RWPE2 (cell line): ENCODE data around the gene BRMS1.

Source experiments
- ATAC-seq: fragments of 200-7000 bp; cut with Tn5 transposase; 3 replicates; pipeline ENCODE4 v1.9.1; 2021; ENCODE audit warnings: low read depth
- DNase-seq: peaks from one replicate; pipeline ENCODE4 v3.0.0-alpha.2; 2020; ENCODE audit warnings: low spot score
- H3K27ac ChIP-seq: fragments of 450-650 bp; 2 replicates; pipeline ENCODE4 v1.5.1; 2017; ENCODE audit warnings: mild to moderate bottlenecking; ENCODE audit not compliant: poor library complexity, severe bottlenecking
- H3K27me3 ChIP-seq: fragments of 250-450 bp; sonication (Bioruptor Pico); 2 replicates; pipeline ENCODE4 v1.5.1; 2021; ENCODE audit warnings: mild to moderate bottlenecking, moderate library complexity; ENCODE audit not compliant: insufficient read depth, poor library complexity, severe bottlenecking
- H3K36me3 ChIP-seq: fragments of 250-450 bp; sonication (Bioruptor Pico); 2 replicates; pipeline ENCODE4 v1.5.1; 2020; ENCODE audit warnings: low read depth, mild to moderate bottlenecking, moderate library complexity
- H3K4me1 ChIP-seq: fragments of 250-450 bp; sonication (Bioruptor Pico); 2 replicates; pipeline ENCODE4 v1.5.1; 2021; ENCODE audit warnings: mild to moderate bottlenecking, moderate library complexity; ENCODE audit not compliant: insufficient read depth, poor library complexity, severe bottlenecking
- H3K4me3 ChIP-seq: fragments of 250-450 bp; sonication (Bioruptor Pico); 2 replicates; pipeline ENCODE4 v1.5.1; 2021; ENCODE audit warnings: mild to moderate bottlenecking, moderate library complexity; ENCODE audit not compliant: severe bottlenecking
- H3K9me3 ChIP-seq: fragments of 250-450 bp; sonication (Bioruptor Pico); 2 replicates; pipeline ENCODE4 v1.5.1; 2021; ENCODE audit warnings: mild to moderate bottlenecking, moderate library complexity; ENCODE audit not compliant: severe bottlenecking
- TF ChIP-seq, protein P1 (sequence below): fragments of 450-650 bp; IDR thresholded peaks from one replicate; pipeline ENCODE4 v1.5.1; 2017; ENCODE audit warnings: mild to moderate bottlenecking, moderate library complexity; ENCODE audit not compliant: poor library complexity, severe bottlenecking

BRMS1 gene

DNA sequence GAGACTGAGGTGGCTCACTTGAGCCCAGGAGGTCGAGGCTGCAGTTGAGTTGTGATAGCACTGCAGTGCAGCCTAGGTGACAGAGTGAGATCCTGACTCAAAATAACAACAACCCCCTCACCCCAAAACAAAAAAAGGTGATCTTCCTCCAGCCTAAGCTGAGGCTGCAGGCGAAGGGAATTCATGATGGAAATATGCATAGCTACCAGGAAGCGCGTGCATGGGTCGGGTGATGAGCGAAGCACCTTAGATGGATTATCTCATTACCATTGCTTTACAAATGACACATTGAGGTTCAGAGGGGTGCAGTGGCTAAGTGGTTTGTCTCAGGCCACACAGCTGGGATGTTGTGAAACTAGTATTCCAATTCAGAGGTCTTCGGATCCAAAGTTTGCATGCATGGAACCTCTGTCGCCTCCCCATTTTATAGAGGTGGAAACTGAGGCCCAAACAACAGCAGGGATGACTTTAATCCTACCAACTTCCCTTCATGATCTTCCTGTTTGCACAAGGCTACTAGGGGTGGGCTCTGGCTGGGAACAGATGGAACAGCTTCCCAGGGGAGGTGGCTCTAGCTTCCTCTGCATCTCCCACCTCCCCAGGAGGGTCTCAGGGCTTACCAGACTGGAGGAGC is 22.1 kb upstream of the BRMS1 start:
- Histone ChIP-seq H3K27ac (no peak overlapping the region), H3K27me3 (no peaks in the 10 kb centered on the region), H3K4me3 (no peak overlapping the region), H3K9me3 (no peaks in the 10 kb centered on the region), H3K36me3 (peaks cover 26% of the 10 kb centered on the region), H3K4me1 (peaks cover 4% of the 10 kb centered on the region)
- DNase-seq (no peak), ATAC-seq (no peak)
- TF ChIP-seq, protein P1, sequence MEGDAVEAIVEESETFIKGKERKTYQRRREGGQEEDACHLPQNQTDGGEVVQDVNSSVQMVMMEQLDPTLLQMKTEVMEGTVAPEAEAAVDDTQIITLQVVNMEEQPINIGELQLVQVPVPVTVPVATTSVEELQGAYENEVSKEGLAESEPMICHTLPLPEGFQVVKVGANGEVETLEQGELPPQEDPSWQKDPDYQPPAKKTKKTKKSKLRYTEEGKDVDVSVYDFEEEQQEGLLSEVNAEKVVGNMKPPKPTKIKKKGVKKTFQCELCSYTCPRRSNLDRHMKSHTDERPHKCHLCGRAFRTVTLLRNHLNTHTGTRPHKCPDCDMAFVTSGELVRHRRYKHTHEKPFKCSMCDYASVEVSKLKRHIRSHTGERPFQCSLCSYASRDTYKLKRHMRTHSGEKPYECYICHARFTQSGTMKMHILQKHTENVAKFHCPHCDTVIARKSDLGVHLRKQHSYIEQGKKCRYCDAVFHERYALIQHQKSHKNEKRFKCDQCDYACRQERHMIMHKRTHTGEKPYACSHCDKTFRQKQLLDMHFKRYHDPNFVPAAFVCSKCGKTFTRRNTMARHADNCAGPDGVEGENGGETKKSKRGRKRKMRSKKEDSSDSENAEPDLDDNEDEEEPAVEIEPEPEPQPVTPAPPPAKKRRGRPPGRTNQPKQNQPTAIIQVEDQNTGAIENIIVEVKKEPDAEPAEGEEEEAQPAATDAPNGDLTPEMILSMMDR = no peak

DNA sequence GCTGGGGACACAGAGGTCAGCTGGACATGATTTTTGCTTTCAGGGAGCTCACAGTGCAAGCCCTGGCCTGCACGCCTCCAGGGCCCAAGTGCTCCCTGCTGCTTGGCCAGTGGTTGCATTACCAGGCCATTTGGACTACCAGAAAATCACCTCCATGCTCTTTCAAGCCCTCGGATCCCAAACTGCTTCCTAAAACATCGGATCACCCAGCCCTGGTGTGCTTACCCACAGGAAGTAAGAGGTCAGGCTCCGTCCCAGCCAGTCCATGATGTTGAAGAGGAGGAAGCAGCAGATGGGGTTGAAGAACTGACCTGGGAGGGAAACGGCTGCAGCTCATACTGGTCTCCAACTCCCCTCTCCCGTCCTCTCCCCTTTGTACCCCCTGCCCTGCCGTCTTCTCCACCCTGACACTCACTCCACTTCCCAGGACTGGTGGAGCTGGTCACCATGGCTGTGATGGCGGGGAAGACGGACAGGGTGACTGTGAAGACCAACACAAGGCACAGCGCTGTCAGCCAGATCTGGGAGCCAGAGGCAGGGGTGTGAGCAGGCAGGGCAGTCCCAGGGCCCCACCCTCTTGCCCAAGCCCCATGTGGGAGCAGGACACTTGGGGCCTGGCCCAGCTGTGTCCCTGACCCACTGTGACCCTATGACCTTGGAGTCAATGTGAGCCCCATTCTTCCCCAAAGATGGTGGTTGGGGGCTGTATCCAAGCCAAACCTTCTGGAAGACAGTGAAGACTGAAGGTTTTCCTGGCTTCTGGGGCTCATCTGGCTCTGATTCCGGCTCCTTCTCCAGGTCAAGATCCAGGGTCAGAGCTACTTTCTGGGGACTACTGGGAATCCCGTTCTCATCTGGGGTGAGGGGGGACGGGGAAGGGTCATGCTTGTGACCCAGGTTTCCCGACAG is 21.1 kb upstream of the BRMS1 start:
- TF ChIP-seq, protein P1 = no peak
- no peak for DNase-seq
- peaks cover 26% of the 10 kb centered on the region for H3K36me3 ChIP-seq

DNA sequence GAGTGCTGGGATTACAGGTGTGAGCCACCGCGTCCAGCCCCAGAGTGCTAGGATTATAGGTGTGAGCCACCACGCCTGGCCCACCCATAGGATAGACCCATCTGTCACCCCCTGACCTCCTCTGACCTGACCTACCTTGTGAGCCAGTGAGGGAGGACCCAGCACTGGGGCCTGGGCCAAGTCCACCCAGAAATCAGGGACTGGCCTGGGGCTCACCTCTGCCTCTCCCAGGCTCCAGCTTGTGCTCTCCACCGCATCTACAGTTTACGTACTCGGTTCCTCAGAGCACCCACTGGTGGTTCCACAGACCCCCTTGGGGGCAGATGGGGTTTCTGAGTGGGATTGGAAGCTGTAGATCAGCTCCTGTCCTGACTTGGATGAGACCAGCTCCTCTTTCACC is 20.3 kb upstream of the BRMS1 start:
- Histone ChIP-seq H3K27ac (no peak overlapping the region), H3K4me1 (peaks cover 1% of the 10 kb centered on the region), H3K4me3 (no peak overlapping the region), H3K36me3 (peaks cover 26% of the 10 kb centered on the region), H3K27me3 (no peaks in the 10 kb centered on the region), H3K9me3 (no peaks in the 10 kb centered on the region)
- DNase-seq = no peak
- ATAC-seq = no peak
- TF ChIP-seq, protein P1 = no peak

More for the DNA sequence above, 21.1 kb upstream of the BRMS1 start:
- no peak overlapping the region for H3K27ac ChIP-seq
- peaks cover 4% of the 10 kb centered on the region for H3K4me1 ChIP-seq
- H3K9me3 ChIP-seq = no peaks in the 10 kb centered on the region
- no peak overlapping the region for H3K4me3 ChIP-seq
- no peaks in the 10 kb centered on the region for H3K27me3 ChIP-seq
- ATAC-seq = no peak

DNA sequence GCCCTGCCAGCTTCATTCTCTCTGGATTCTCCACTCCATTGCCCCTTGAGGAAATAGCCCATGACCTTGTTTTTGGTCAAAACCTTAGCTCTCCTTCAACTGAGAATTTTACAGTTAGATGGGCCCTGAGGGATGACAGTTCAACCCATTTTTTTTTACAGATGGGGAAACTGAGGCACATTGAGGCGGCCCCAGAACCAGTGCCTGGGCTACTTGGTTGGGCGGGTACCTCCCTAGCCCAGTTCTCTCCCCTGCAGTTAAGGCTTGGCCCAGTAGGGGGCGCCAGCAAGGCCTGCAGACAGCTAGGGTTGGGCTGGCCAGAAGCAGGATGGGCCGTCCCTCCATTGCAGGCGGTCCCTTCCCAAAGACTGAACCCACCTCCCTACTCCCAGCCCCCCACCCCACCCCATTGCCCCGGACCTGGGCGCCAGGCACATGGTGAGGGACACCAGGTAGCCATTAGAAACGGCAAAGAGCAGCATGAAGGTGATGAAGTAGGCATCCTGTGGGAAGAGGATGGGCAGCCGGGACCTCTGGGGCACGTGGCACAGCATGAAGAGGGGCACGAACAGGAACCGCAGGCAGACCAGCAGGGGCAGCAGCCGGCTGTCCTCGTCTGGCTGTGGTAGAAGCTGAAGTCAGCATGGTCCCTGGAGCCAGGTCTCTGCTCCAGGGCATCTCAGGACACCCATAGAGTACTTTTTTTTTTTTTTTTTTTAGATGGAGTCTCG is 19.1 kb upstream of the BRMS1 start:
- TF ChIP-seq, protein P1 = peak; percentile 68
- Histone ChIP-seq H3K36me3 (peaks cover 26% of the 10 kb centered on the region), H3K4me3 (no peak overlapping the region), H3K27me3 (no peaks in the 10 kb centered on the region), H3K9me3 (no peaks in the 10 kb centered on the region), H3K27ac (no peak overlapping the region), H3K4me1 (no peaks in the 10 kb centered on the region)
- DNase-seq (no peak), ATAC-seq (no peak)
